ENCODE measurements around the gene LGR6. TPM values are rescaled to one million over a fixed set of nuclear protein-coding genes. Genes with fewer than 3 reads are reported as not detected.

The LGR6 gene
- total RNA-seq, 1 experiment from 2014 or later, result 1.0 TPM

DNA sequence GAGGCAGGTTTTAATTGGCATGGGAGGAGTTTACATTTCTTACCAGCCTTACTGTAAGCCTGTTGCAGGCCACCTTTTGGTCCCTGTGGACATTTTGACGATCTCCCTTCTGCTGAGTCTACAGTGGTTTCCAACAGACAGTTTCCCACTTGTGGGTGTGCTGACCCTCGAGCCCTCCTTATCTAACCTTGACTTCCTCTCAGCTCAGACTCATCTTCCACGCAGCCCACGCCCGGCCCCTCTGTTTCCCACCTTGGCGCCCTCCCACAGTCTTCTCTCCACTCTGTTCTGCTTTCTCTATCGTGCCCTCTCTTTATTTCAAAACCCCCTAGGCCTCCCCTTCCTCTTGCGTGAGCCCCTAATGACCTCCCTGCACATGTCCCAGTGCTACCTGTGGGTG is 43.0 kb upstream of the LGR6 start:
- no peaks in the 10 kb centered on the region for H3K4me1 ChIP-seq (ENCODE audit: insufficient read depth, low read length)
- no peak overlapping the region for H3K4me2 ChIP-seq (ENCODE audit: insufficient read depth, insufficient read length, low read length)
- TF ChIP-seq, protein P1, sequence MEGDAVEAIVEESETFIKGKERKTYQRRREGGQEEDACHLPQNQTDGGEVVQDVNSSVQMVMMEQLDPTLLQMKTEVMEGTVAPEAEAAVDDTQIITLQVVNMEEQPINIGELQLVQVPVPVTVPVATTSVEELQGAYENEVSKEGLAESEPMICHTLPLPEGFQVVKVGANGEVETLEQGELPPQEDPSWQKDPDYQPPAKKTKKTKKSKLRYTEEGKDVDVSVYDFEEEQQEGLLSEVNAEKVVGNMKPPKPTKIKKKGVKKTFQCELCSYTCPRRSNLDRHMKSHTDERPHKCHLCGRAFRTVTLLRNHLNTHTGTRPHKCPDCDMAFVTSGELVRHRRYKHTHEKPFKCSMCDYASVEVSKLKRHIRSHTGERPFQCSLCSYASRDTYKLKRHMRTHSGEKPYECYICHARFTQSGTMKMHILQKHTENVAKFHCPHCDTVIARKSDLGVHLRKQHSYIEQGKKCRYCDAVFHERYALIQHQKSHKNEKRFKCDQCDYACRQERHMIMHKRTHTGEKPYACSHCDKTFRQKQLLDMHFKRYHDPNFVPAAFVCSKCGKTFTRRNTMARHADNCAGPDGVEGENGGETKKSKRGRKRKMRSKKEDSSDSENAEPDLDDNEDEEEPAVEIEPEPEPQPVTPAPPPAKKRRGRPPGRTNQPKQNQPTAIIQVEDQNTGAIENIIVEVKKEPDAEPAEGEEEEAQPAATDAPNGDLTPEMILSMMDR (conservative IDR thresholded peaks at IDR 0.05), result no peak
- no peak overlapping the region for H4K8ac ChIP-seq (replicated peaks; ENCODE audit: insufficient read length, low read depth, low read length)
- no peak overlapping the region for H3T11ph ChIP-seq (ENCODE audit: low read length)
- no peaks in the 10 kb centered on the region for H3K23me2 ChIP-seq (ENCODE audit: insufficient read length, low read depth, low read length, poor library complexity, severe bottlenecking)
- no peak overlapping the region for H3K27ac ChIP-seq (ENCODE audit: insufficient read length, low read depth, low read length)
- no peaks in the 10 kb centered on the region for H4K20me1 ChIP-seq (ENCODE audit: control insufficient read depth, insufficient read depth, insufficient read length)
- H3K27me3 ChIP-seq (ENCODE audit: insufficient read depth, low read length), result no peaks in the 10 kb centered on the region
- no peaks in the 10 kb centered on the region for H3K9me3 ChIP-seq (ENCODE audit: control insufficient read depth, low read depth, low read length)
- H3K79me1 ChIP-seq (ENCODE audit: insufficient read depth, low read depth, low read length, poor library complexity, severe bottlenecking), result no peaks in the 10 kb centered on the region
- no peak overlapping the region for H4K5ac ChIP-seq (ENCODE audit: insufficient read length, low read depth, low read length)
- no peak overlapping the region for H2AK5ac ChIP-seq (ENCODE audit: insufficient read length, low read length)
- H3K4ac ChIP-seq (ENCODE audit: low read depth, low read length), result no peak overlapping the region
- H4K91ac ChIP-seq (ENCODE audit: insufficient read length, low read depth, low read length), result no peak overlapping the region
- peaks cover 15 to 29% of the 10 kb centered on the region in 2 experiments for H3K4me1 Mint-ChIP-seq
- H2BK120ac ChIP-seq (ENCODE audit: low read depth, low read length, poor library complexity, severe bottlenecking), result no peak overlapping the region
- no peak overlapping the region for H3K23ac ChIP-seq (ENCODE audit: insufficient read length, low read depth, low read length)
- DNase-seq, result no peak
- H3K79me2 ChIP-seq (ENCODE audit: insufficient read depth, low read length), result no peaks in the 10 kb centered on the region
- no peak overlapping the region for H2BK15ac ChIP-seq (ENCODE audit: low read depth, low read length)
- no peak overlapping the region for H3K56ac ChIP-seq (ENCODE audit: insufficient read length, low read depth, low read length)
- H2AFZ ChIP-seq (ENCODE audit: low read length), result no peak overlapping the region
- H3K36me3 Mint-ChIP-seq (ENCODE audit: insufficient read depth in 1 of 3, low read depth in 3 of 3), result no peaks in the 10 kb centered on the region
- no peak overlapping the region for H2BK12ac ChIP-seq (ENCODE audit: insufficient read length, low read depth, low read length)
- H3K27ac Mint-ChIP-seq, result peak overlapping the region in 2 of 3 experiments; percentile 7 to 21; a peak in 3 of 7 replicates
- H3K4me3 Mint-ChIP-seq, result no peak overlapping the region
- H3K9me3 Mint-ChIP-seq, result no peaks in the 10 kb centered on the region
- H3K9ac ChIP-seq (ENCODE audit: extremely low read depth, insufficient read length, low read length), result no peak overlapping the region
- no CpG with 5 or more reads among the region's 8 CpGs for WGBS (ENCODE audit: extremely low coverage, insufficient read length, low lambda C conversion rate)
- H2BK20ac ChIP-seq (ENCODE audit: low read depth, low read length, poor library complexity, severe bottlenecking), result no peak overlapping the region
- peaks cover 10% of the 10 kb centered on the region for H3K27me3 Mint-ChIP-seq (ENCODE audit: low read depth)
- no peak overlapping the region for H2BK5ac ChIP-seq (ENCODE audit: insufficient read length, low read length)
- H3K14ac ChIP-seq (ENCODE audit: insufficient read depth, low read length), result no peak overlapping the region
- no peak overlapping the region for H3K18ac ChIP-seq (ENCODE audit: insufficient read length, low read depth, low read length)

Measured in H9 (cell line).